Measurements from ENCODE around the gene OR52D1. TPM values are rescaled to one million over a fixed set of nuclear protein-coding genes. Genes with fewer than 3 reads are reported as not detected.

OR52D1 gene
- total and polyA plus RNA-seq, 9 of the 15 experiments (the other 6 are each of a cell fraction or from before 2014, with no cell fraction given), result 0.14 to 1.3 (median 0.97) TPM; not detected in 6

GRCh38 chr11:5476186-5476819 lies 12.2 kb upstream of the OR52D1 start (continued):
- TF ChIP-seq CTCF (IDR thresholded peaks at IDR 0.05 in 2 of 3, conservative IDR thresholded peaks at IDR 0.05 in 1 of 3; ENCODE audit: insufficient read depth in 2 of 3, low read depth in 1 of 3, low read length in 3 of 3), result peak; percentile 65 to 82 (median 79)
- TF ChIP-seq ZNF75A (CRISPR knock-in tag; IDR thresholded peaks at IDR 0.05), result no peak
- no peak for TF ChIP-seq SOX6 (IDR thresholded peaks at IDR 0.05)
- no peak for TF ChIP-seq FOSL1 (tag; conservative IDR thresholded peaks at IDR 0.05)
- no peak for TF ChIP-seq ZNF511 (CRISPR knock-in tag; IDR thresholded peaks at IDR 0.05)
- no peak for TF ChIP-seq RB1 (IDR thresholded peaks at IDR 0.05; ENCODE audit: low read depth)
- no peak for TF ChIP-seq GABPA (tag; conservative IDR thresholded peaks at IDR 0.05; ENCODE audit: low read depth)
- TF ChIP-seq PHB2 (IDR thresholded peaks at IDR 0.05; ENCODE audit: low read depth), result no peak
- TF ChIP-seq ESRRB (CRISPR knock-in tag; IDR thresholded peaks at IDR 0.05; ENCODE audit: borderline replicate concordance), result no peak
- TF ChIP-seq MIER1 (IDR thresholded peaks at IDR 0.05; ENCODE audit: low read depth), result no peak
- TF ChIP-seq SIN3A (IDR thresholded peaks at IDR 0.05; ENCODE audit: borderline replicate concordance in 2 of 2, control insufficient read depth in 1 of 2, low read depth in 2 of 2, low read length in 2 of 2), result no peak
- no peak for TF ChIP-seq HDAC2 (IDR thresholded peaks at IDR 0.05)
- TF ChIP-seq MNT (conservative IDR thresholded peaks at IDR 0.05), result 0 out of 4 replicates have a peak, but pooled peaks of 1 of the 2 experiments have one; percentile 19
- TF ChIP-seq RREB1 (CRISPR knock-in tag; IDR thresholded peaks at IDR 0.05), result no peak
- peak; percentile 14; the same call in 1 of the 2 replicates for TF ChIP-seq HMBOX1 (IDR thresholded peaks at IDR 0.05)
- TF ChIP-seq CBX2 (IDR thresholded peaks at IDR 0.05; ENCODE audit: insufficient read depth, low read length, poor library complexity, severe bottlenecking), result no peak
- TF ChIP-seq MTA2 (IDR thresholded peaks at IDR 0.05; ENCODE audit: low read depth), result no peak

Measured in K562 (cell line).